ENCODE results near the gene TRIM47. TPM values are rescaled to one million over a fixed set of nuclear protein-coding genes. Genes with fewer than 3 reads are reported as not detected.

The TRIM47 gene
- total RNA-seq, 1 experiment from 2014 or later = 14.1 TPM

- H3K4me3 ChIP-seq (ENCODE audit: insufficient read depth, low read depth, low read length) = no peak overlapping the region
- peaks cover 23% of the 10 kb centered on the region for H3K36me3 ChIP-seq (replicated peaks; ENCODE audit: control insufficient read depth, insufficient read depth, low read length)
- DNase-seq = no peak
- no peaks in the 10 kb centered on the region for H3K27me3 ChIP-seq (ENCODE audit: control insufficient read depth, insufficient read depth, low read length)
Observed at GRCh38 chr17:75899353-75899752, 21.0 kb upstream of the TRIM47 start.

DNA sequence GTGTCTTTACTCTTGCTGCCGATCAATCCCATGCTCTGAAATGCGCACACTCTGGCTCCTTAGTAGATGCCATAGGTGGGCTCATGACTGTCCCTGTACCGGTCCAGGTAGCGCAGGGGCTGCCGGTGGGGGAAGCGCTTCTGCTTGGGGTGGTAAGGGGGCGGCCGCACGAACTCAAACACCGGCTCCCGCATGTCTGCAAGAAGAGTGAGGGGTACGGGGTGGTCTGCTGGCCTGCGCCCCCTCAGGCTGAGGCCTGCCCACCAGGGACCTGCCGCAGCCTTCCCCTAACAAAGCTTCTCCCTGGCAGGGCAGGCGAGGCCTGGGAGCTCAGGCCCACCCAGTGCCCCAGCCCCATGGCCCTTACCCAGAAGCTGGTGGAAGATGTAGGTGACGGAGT lies 20.4 kb upstream of the TRIM47 start:
- Histone ChIP-seq H3K4me3 (ENCODE audit: insufficient read depth, low read depth, low read length) (no peak overlapping the region), H3K27me3 (ENCODE audit: control insufficient read depth, insufficient read depth, low read length) (no peaks in the 10 kb centered on the region)
- no peak for DNase-seq

GRCh38 chr17:75898065-75898464 lies 19.7 kb upstream of the TRIM47 start:
- H3K4me3 ChIP-seq (ENCODE audit: insufficient read depth, low read depth, low read length) = no peak overlapping the region
- DNase-seq = no peak
- H3K27me3 ChIP-seq (ENCODE audit: control insufficient read depth, insufficient read depth, low read length) = no peaks in the 10 kb centered on the region
- H3K36me3 ChIP-seq (replicated peaks; ENCODE audit: control insufficient read depth, insufficient read depth, low read length) = peaks cover 23% of the 10 kb centered on the region

More for the DNA sequence above, 20.4 kb upstream of the TRIM47 start:
- H3K36me3 ChIP-seq (replicated peaks; ENCODE audit: control insufficient read depth, insufficient read depth, low read length) = peaks cover 23% of the 10 kb centered on the region

- Histone ChIP-seq H3K27me3 (ENCODE audit: control insufficient read depth, insufficient read depth, low read length) (no peaks in the 10 kb centered on the region), H3K36me3 (replicated peaks; ENCODE audit: control insufficient read depth, insufficient read depth, low read length) (peaks cover 25% of the 10 kb centered on the region), H3K4me3 (ENCODE audit: insufficient read depth, low read depth, low read length) (peak overlapping the region; percentile 94)
- DNase-seq = peak; percentile 73
Observed at GRCh38 chr17:75897160-75898019, 19.0 kb upstream of the TRIM47 start.

DNA sequence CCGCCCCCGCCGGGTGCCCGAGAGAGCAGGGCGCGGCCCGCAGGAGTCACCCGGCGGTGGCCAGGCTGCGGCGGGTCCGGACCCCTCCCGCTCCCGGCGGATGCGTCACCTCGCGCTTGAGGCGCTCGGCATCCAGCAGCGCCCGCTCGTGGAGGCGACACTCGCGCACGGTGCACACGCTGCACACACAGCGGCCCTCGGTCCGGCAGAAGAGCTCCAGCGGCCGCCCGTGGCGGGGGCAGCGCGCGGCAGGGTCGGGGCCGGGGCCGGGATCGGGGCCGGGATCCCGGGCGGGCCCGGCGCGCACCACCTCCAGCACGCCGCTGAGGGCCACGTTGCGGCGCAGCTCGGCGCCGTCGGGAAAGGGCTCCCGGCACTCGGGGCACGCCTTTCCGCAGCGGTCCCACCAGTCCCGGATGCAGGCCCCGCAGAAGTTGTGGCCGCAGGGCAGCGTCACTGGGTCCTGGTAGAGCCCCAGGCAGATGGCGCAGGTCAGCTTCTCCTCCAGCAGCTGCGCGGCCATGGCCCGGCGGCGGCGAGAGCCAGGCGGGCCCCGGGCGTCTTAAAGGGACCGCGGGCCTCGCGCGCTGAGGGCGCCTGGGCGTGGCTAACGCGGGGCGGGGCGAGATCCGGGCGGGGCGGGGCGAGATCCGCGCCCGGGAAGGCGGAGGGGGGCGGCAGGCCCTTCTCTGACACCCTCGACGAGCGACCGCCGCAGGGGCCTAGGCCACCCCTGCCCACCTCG lies 18.2 kb upstream of the TRIM47 start, which contains the start of gene TRIM65:
TRIM65 (minus strand) TSS at position 537 of the 745 bp plus-strand sequence; CDS start at position 523, 14 bp downstream.
- Histone ChIP-seq H3K27me3 (ENCODE audit: control insufficient read depth, insufficient read depth, low read length) (no peaks in the 10 kb centered on the region), H3K4me3 (ENCODE audit: insufficient read depth, low read depth, low read length) (peak within 1 kb of the TSS; percentile 94), H3K36me3 (replicated peaks; ENCODE audit: control insufficient read depth, insufficient read depth, low read length) (peaks cover 20% of the 10 kb centered on the region)
- peak; percentile 99 for DNase-seq

DNA sequence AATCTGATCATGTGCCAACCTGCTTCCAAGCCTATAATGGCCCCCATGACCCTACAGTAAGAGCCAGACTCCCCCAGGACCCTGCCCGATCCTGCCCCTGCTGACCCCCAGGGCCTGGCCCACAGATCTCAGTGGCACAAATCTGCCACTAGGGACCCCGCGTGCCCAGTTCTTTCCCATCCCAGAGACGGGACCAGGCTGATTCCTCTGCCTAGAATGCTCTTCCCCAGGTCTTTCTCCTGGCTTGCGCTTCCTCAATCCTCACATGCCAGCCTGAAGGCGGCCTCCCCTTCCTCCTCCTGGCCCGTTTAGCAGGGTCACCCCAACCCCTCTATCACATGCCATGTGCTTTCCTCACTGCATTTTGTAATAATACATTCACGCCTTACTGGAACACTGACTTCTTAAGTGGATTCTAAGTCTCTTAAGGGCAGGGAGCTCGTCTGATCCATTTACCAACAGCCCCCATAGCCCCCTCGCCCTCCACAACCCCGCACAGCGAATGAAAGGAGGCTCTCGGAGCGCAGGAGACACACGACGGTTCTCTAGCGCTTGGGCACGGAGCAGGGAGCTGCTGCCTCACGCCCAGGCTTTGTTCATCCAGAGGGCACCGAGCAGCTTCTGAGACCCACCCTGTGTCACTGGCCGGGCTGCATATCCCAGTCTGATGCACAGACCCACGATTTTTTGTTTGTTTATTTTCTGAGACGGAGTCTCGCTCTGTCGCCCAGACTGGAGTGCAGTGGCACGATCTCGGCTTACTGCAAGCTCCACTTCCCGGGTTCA lies 17.2 kb upstream of the TRIM47 start:
- Histone ChIP-seq H3K36me3 (replicated peaks; ENCODE audit: control insufficient read depth, insufficient read depth, low read length) (peaks cover 14% of the 10 kb centered on the region), H3K27me3 (ENCODE audit: control insufficient read depth, insufficient read depth, low read length) (no peaks in the 10 kb centered on the region), H3K4me3 (ENCODE audit: insufficient read depth, low read depth, low read length) (peak overlapping the region; percentile 94)
- DNase-seq = peak; percentile 90

DNA sequence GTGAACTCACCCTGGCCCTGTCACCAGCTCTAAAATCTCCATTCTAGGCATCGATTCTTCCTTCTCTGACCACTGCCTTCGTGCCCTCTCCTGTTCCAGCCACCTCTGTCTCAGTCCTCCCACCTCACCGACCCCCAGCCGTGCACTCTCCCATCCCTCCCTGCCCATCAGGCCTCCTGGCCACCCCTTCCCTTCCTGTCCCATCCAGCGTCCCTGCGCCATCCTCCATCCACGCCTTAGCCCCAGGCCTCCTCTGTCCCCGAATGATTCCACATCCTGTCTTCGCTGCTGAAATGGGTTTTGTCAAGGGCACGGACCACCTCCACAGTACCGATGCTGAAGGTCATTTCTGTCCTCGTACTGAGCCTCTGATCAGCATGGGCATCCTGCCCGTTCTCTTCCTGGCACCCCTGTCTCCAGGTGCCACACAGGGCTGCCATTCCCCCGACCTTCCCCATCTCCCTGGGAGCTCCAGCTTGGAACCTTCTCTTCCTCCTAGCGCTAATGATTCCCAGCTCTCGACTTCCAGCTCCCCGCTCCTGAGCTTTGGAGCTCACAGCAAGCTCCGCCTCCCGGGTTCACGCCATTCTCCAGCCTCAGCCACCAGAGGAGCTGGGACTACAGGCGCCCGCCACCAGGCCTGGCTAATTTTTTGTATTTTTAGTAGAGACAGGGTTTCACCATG lies 15.8 kb upstream of the TRIM47 start:
- peak; percentile 70 for DNase-seq
- no peaks in the 10 kb centered on the region for H3K27me3 ChIP-seq (ENCODE audit: control insufficient read depth, insufficient read depth, low read length)
- no peak overlapping the region for H3K4me3 ChIP-seq (ENCODE audit: insufficient read depth, low read depth, low read length)
- peaks cover 8% of the 10 kb centered on the region for H3K36me3 ChIP-seq (replicated peaks; ENCODE audit: control insufficient read depth, insufficient read depth, low read length)

GRCh38 chr17:75893305-75894048 lies 15.1 kb upstream of the TRIM47 start:
- peaks cover 7% of the 10 kb centered on the region for H3K36me3 ChIP-seq (replicated peaks; ENCODE audit: control insufficient read depth, insufficient read depth, low read length)
- no peak for DNase-seq
- H3K4me3 ChIP-seq (ENCODE audit: insufficient read depth, low read depth, low read length) = no peak overlapping the region
- no peaks in the 10 kb centered on the region for H3K27me3 ChIP-seq (ENCODE audit: control insufficient read depth, insufficient read depth, low read length)

GRCh38 chr17:75892556-75893224 lies 14.3 kb upstream of the TRIM47 start:
- no peaks in the 10 kb centered on the region for H3K27me3 ChIP-seq (ENCODE audit: control insufficient read depth, insufficient read depth, low read length)
- no peak for DNase-seq
- peaks cover 7% of the 10 kb centered on the region for H3K36me3 ChIP-seq (replicated peaks; ENCODE audit: control insufficient read depth, insufficient read depth, low read length)
- no peak overlapping the region for H3K4me3 ChIP-seq (ENCODE audit: insufficient read depth, low read depth, low read length)

GRCh38 chr17:75891605-75892555 lies 13.5 kb upstream of the TRIM47 start:
- no peak for DNase-seq
- Histone ChIP-seq H3K4me3 (ENCODE audit: insufficient read depth, low read depth, low read length) (no peak overlapping the region), H3K27me3 (ENCODE audit: control insufficient read depth, insufficient read depth, low read length) (no peaks in the 10 kb centered on the region)

GRCh38 chr17:75891022-75891604 lies 12.7 kb upstream of the TRIM47 start:
- peaks cover 7% of the 10 kb centered on the region for H3K36me3 ChIP-seq (replicated peaks; ENCODE audit: control insufficient read depth, insufficient read depth, low read length)
- H3K4me3 ChIP-seq (ENCODE audit: insufficient read depth, low read depth, low read length) = no peak overlapping the region
- H3K27me3 ChIP-seq (ENCODE audit: control insufficient read depth, insufficient read depth, low read length) = no peaks in the 10 kb centered on the region
- DNase-seq = no peak

More at GRCh38 chr17:75891605-75892555, 13.5 kb upstream of the TRIM47 start:
- H3K36me3 ChIP-seq (replicated peaks; ENCODE audit: control insufficient read depth, insufficient read depth, low read length) = peaks cover 7% of the 10 kb centered on the region

DNA sequence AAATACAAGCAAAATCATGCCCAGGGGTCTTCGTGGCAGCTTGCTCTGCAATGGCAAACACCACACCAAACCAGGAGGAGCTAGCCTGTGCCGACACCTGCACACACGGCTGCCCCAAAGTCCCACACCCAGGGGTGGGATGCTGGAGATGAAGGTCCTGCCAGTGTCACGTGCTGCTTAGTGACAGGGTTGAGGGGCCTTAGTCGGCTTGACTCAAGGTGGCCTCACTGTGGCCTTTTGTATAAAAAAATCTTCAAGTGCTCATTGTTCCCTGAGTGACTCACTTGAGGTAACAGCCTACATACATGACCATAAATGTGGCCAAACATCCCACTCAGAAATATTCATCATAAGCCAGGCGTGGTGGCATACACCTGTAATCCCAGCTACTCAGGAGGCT lies 11.1 kb upstream of the TRIM47 start:
- DNase-seq = no peak
- Histone ChIP-seq H3K36me3 (replicated peaks; ENCODE audit: control insufficient read depth, insufficient read depth, low read length) (peaks cover 7% of the 10 kb centered on the region), H3K27me3 (ENCODE audit: control insufficient read depth, insufficient read depth, low read length) (no peaks in the 10 kb centered on the region), H3K4me3 (ENCODE audit: insufficient read depth, low read depth, low read length) (no peak overlapping the region)

All from H7 (cell line).